K562 (cell line): ENCODE data around the gene GOLGA8A. TPM values are rescaled to one million over a fixed set of nuclear protein-coding genes. Genes with fewer than 3 reads are reported as not detected.

ENCODE experiments used
- CHD2 ChIP-seq: IDR thresholded peaks from 2 replicates; pipeline ENCODE4 v1.6.1; 2011; ENCODE audit warnings: low read depth, low read length
- CHD4 ChIP-seq: fragments of 200-600 bp; sonication (generic); IDR thresholded peaks from 3 replicates; pipeline ENCODE4 v1.6.1; 2012; ENCODE audit warnings: low read depth, mild to moderate bottlenecking, mixed read lengths, low read length, inconsistent platforms; ENCODE audit not compliant: insufficient read depth, insufficient replicate concordance, poor library complexity, severe bottlenecking
- IFI16 ChIP-seq: fragments of 250-450 bp; sonication (Bioruptor Pico); IDR thresholded peaks from 2 replicates; pipeline ENCODE4 v2.1.2; 2022; ENCODE audit warnings: mild to moderate bottlenecking, inconsistent platforms
- NFATC3 ChIP-seq: fragments of 450-650 bp; IDR thresholded peaks from 2 replicates; pipeline ENCODE4 v1.6.1; 2017; ENCODE audit warnings: mild to moderate bottlenecking
- PHB ChIP-seq: fragments of 250-450 bp; sonication (Bioruptor Pico); IDR thresholded peaks from 2 replicates; pipeline ENCODE4 v1.5.0; 2021
- SOX6 ChIP-seq: fragments of 450-650 bp; IDR thresholded peaks from 2 replicates; pipeline ENCODE4 v1.6.1; 2014; ENCODE audit warnings: mild to moderate bottlenecking
- TFAM ChIP-seq: fragments of 250-450 bp; sonication (Bioruptor Pico); conservative IDR thresholded peaks from 2 replicates; pipeline ENCODE4 v1.5.0; 2021; ENCODE audit warnings: mild to moderate bottlenecking, moderate library complexity
- ZFPM2 ChIP-seq: fragments of 250-450 bp; sonication (Bioruptor Pico); IDR thresholded peaks from 2 replicates; pipeline ENCODE4 v1.5.1; 2022; ENCODE audit warnings: mild to moderate bottlenecking
- ZNF561 ChIP-seq: fragments of 450-650 bp; formaldehyde crosslinking; conservative IDR thresholded peaks from 2 replicates; pipeline ENCODE4 v1.4.0; 2020; ENCODE audit warnings: mild to moderate bottlenecking, moderate library complexity
- polyA plus RNA-seq, 8 experiments: library from polyadenylated mRNA; depleted of rRNA in 4 of 8; stranded (reverse) in 5 of 8; unstranded in 3 of 8; fragments of >200 nt; fragmentation: Nextera tagmentation in 2 of 8; fragmentation: Illumina TruSeq in 1 of 8; extraction: Ambion mirVana in 2 of 8; extraction: Trizol in 1 of 8; gene quantifications; 2 replicates each; pipeline versions ENCODE4 v1.2.1 to v1.2.3, GENCODE V29; 2011 to 2014; ENCODE audit warnings: inconsistent platforms in 1 of 8, missing spikeins in 1 of 8
- total RNA-seq, 7 experiments: library from RNA; depleted of rRNA in 6 of 7; stranded (reverse); fragments of >200 nt in 6 of 7; fragmentation: Illumina TruSeq in 2 of 7; extraction: Trizol in 2 of 7; gene quantifications; 2 replicates each; pipeline versions ENCODE4 v1.2.1 to v1.2.3, GENCODE V29; 2011 to 2021; ENCODE audit warnings: low replicate concordance in 1 of 7
- TF ChIP-seq, protein P1 (sequence below): fragments of 200-600 bp; sonication (generic); IDR thresholded peaks from one replicate; pipeline ENCODE4 v1.6.1; 2012; ENCODE audit warnings: mild to moderate bottlenecking, low read depth, low read length, inconsistent platforms
- TF ChIP-seq, protein P2 (sequence below): IDR thresholded peaks from 2 replicates; pipeline ENCODE4 v1.6.1; 2011; ENCODE audit warnings: borderline replicate concordance, low read depth, mild to moderate bottlenecking, moderate library complexity, low read length; ENCODE audit not compliant: insufficient read depth, poor library complexity, severe bottlenecking
- TF ChIP-seq, protein P3 (sequence below): fragments of 250-450 bp; sonication (Bioruptor Pico); IDR thresholded peaks from 2 replicates; pipeline ENCODE4 v1.8.0; 2021; ENCODE audit warnings: moderate library complexity, mild to moderate bottlenecking, inconsistent platforms

Gene GOLGA8A
- total and polyA plus RNA-seq, 9 of the 15 experiments (the other 6 are each of a cell fraction or from before 2014, with no cell fraction given): 11.2 to 191 (median 56.3) TPM

DNA sequence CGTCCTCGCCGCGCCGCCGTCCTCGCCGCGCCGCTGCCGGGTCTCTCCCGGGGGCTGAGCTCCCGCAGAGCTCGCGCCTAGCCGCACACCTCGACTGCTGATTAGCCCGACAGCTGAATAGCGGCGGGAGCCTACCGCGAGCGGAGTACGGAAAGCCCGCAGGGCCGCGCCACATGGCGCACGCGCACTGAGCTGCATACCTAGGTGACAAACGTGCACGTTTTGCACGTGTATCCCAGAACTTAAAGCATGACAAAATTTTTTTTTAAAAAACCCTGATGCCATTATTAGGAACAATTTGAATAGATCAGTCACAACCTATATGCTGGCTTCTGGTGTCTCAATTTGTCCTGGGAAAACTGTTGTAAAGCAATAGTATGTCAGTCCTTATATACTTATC lies at the start of gene GOLGA8A (continued):
- TF ChIP-seq, protein P1, sequence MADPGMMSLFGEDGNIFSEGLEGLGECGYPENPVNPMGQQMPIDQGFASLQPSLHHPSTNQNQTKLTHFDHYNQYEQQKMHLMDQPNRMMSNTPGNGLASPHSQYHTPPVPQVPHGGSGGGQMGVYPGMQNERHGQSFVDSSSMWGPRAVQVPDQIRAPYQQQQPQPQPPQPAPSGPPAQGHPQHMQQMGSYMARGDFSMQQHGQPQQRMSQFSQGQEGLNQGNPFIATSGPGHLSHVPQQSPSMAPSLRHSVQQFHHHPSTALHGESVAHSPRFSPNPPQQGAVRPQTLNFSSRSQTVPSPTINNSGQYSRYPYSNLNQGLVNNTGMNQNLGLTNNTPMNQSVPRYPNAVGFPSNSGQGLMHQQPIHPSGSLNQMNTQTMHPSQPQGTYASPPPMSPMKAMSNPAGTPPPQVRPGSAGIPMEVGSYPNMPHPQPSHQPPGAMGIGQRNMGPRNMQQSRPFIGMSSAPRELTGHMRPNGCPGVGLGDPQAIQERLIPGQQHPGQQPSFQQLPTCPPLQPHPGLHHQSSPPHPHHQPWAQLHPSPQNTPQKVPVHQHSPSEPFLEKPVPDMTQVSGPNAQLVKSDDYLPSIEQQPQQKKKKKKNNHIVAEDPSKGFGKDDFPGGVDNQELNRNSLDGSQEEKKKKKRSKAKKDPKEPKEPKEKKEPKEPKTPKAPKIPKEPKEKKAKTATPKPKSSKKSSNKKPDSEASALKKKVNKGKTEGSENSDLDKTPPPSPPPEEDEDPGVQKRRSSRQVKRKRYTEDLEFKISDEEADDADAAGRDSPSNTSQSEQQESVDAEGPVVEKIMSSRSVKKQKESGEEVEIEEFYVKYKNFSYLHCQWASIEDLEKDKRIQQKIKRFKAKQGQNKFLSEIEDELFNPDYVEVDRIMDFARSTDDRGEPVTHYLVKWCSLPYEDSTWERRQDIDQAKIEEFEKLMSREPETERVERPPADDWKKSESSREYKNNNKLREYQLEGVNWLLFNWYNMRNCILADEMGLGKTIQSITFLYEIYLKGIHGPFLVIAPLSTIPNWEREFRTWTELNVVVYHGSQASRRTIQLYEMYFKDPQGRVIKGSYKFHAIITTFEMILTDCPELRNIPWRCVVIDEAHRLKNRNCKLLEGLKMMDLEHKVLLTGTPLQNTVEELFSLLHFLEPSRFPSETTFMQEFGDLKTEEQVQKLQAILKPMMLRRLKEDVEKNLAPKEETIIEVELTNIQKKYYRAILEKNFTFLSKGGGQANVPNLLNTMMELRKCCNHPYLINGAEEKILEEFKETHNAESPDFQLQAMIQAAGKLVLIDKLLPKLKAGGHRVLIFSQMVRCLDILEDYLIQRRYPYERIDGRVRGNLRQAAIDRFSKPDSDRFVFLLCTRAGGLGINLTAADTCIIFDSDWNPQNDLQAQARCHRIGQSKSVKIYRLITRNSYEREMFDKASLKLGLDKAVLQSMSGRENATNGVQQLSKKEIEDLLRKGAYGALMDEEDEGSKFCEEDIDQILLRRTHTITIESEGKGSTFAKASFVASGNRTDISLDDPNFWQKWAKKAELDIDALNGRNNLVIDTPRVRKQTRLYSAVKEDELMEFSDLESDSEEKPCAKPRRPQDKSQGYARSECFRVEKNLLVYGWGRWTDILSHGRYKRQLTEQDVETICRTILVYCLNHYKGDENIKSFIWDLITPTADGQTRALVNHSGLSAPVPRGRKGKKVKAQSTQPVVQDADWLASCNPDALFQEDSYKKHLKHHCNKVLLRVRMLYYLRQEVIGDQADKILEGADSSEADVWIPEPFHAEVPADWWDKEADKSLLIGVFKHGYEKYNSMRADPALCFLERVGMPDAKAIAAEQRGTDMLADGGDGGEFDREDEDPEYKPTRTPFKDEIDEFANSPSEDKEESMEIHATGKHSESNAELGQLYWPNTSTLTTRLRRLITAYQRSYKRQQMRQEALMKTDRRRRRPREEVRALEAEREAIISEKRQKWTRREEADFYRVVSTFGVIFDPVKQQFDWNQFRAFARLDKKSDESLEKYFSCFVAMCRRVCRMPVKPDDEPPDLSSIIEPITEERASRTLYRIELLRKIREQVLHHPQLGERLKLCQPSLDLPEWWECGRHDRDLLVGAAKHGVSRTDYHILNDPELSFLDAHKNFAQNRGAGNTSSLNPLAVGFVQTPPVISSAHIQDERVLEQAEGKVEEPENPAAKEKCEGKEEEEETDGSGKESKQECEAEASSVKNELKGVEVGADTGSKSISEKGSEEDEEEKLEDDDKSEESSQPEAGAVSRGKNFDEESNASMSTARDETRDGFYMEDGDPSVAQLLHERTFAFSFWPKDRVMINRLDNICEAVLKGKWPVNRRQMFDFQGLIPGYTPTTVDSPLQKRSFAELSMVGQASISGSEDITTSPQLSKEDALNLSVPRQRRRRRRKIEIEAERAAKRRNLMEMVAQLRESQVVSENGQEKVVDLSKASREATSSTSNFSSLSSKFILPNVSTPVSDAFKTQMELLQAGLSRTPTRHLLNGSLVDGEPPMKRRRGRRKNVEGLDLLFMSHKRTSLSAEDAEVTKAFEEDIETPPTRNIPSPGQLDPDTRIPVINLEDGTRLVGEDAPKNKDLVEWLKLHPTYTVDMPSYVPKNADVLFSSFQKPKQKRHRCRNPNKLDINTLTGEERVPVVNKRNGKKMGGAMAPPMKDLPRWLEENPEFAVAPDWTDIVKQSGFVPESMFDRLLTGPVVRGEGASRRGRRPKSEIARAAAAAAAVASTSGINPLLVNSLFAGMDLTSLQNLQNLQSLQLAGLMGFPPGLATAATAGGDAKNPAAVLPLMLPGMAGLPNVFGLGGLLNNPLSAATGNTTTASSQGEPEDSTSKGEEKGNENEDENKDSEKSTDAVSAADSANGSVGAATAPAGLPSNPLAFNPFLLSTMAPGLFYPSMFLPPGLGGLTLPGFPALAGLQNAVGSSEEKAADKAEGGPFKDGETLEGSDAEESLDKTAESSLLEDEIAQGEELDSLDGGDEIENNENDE: no peak
- TF ChIP-seq IFI16 (CRISPR knock-in tag) (no peak), SOX6 (0 out of 2 replicates have a peak, but pooled peaks have one; percentile 12), TFAM (no peak), NFATC3 (no peak), ZFPM2 (no peak), ZNF561 (no peak), CHD2 (no peak), CHD4 (no peak), PHB (CRISPR knock-in tag) (no peak)
- TF ChIP-seq, protein P2, sequence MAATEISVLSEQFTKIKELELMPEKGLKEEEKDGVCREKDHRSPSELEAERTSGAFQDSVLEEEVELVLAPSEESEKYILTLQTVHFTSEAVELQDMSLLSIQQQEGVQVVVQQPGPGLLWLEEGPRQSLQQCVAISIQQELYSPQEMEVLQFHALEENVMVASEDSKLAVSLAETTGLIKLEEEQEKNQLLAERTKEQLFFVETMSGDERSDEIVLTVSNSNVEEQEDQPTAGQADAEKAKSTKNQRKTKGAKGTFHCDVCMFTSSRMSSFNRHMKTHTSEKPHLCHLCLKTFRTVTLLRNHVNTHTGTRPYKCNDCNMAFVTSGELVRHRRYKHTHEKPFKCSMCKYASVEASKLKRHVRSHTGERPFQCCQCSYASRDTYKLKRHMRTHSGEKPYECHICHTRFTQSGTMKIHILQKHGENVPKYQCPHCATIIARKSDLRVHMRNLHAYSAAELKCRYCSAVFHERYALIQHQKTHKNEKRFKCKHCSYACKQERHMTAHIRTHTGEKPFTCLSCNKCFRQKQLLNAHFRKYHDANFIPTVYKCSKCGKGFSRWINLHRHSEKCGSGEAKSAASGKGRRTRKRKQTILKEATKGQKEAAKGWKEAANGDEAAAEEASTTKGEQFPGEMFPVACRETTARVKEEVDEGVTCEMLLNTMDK: no peak
- TF ChIP-seq, protein P3, sequence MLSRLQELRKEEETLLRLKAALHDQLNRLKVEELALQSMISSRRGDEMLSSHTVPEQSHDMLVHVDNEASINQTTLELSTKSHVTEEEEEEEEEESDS (CRISPR knock-in tag): no peak
